MV-4-11 (cell line): ENCODE data around the gene ERGIC1.
"Not testable (repeated sequence)": the region's sequence is repeated elsewhere in the genome, so short reads cannot be mapped to it uniquely, and the experiment has no call there.

ENCODE experiments used
- DNase-seq: peaks from one replicate; lab custom pipeline; 2025; lab: John Stamatoyannopoulos, UW

Gene ERGIC1

DNA sequence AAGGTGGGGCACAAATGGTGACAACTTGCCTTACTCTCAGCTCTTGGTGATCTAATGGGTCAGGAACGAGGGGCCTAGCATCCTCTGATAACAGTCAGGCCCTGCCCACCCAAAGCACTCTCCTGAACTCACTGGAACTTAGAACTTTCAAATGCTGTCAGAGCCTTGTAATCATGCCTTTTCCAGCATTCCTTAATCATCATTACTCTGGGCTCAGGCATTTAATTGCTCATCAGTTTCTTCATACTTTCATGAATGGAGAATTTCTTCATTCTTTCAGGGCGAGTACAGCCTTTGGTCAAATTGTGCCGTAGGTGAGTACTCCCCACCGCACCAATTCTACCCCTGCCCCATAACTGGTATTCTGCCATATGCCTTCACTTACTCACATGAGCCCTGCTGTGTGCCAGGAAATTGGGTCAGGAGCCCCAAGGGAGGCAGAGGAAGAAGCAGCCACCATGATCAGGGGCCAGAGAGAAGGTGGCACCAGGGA is 32.8 kb upstream of the ERGIC1 start:
- no peak for DNase-seq

DNA sequence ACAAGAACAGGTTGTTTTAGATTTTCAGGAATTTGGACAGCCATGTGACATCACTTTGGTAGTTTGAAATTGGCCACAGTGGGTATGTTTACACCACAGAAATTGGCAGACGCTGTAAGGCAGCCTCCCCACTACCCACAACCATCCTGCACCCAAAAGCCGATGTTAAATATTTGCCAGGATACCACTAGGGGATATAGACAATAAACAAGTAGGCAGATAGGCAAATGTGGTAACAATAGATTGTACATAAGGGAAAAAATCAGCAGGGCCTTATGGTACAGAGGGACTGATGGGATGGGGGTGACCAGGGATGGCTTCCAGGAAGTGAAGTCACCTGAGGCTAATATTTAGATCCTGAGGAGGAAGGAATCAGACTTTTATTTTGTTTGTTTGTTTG is 31.9 kb upstream of the ERGIC1 start:
- DNase-seq, result no peak

DNA sequence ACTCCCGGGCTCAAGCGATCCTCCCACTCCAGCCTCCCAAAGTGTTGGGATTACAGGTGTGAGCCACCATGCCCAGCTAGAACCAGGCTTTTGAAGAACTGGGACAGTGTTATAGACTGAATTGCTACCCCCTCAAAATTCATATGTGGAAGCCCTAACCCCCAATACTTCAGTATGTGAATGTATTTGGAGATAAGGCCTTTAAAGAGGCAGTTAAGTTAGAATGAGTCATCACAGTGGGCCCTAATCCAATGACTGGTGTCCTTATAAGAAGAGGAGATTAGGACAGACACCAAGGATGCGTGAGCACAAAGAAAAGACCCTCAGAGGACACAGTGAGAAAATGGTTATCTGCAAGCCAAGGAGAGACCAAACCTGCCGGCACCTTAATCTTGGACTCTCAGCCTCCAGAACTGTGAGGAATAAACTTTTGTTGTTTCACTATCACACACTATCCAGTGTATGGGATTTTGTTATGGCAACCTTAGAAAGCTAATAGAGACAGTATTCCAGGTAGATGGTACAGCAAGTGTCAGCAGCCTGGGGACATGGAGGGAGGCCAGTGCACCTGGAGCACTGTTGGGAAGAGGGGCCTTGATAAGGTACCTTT is 31.4 kb upstream of the ERGIC1 start:
- peak; percentile 13 for DNase-seq

- no peak for DNase-seq
Observed at GRCh38 chr5:172805018-172805683, 28.9 kb upstream of the ERGIC1 start.

- DNase-seq, result no peak
Observed at GRCh38 chr5:172805736-172806255, 28.3 kb upstream of the ERGIC1 start.

DNA sequence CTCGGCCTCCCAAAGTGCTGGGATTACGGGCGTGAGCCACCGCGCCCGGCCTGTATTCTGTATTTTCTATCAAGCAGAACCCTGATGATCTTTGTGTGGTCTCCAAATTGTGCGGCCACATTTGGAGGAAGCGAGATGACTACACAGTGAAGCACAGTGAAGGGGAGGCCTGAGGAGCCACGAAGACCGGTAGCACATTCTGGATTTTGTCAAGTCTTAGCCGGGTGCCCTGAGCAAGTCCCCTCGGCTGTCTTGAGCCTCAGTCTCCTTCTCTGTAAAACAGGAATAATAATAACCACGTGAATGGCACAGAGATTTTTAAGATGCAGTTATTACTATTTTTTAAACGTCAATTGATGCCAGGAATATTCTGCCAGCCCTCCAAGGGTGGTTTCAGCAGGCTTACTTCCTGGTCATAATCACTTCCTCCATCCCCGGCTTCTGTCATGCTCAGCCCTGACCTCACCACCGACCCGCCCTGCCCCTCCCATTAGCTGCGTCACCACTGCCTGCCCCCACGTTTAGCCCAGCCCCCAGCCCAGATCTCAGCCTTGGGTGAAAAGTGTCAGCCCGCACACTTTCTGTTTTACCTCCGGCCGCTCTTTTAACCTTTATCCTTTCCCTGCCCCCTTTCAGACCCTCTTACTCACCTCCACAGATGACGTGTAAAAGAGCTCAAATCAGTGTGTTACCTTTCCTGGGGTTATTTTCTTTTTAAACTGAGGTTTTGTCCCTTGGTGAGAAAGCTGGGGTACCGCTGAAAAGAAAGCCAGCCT is 27.0 kb upstream of the ERGIC1 start:
- DNase-seq, result peak; percentile 80

DNA sequence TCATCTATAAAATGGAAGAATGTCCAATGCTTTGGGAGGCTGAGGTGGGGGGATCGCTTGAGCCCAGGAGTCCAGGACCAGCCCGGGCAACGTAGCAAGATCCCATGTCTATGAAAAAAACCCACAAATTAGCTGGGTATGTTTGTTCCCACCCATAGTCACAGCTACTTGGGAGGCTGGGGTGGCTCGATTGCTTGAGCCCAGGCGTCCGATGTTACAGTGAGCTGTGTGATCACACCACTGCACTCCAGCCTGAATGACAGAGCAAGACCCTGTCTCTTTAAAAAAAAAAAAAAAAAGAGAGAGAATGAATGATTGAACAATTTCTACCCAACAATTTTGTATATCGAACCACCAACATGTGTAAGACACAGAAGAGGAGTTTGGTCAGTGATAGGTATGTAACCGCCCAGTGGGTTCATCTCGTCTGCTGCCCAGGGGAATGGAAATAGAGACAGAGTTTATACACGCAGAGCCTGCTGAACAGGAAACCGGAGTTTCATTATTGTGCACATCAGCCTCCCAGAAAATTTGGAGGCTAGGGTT is 26.2 kb upstream of the ERGIC1 start:
- no peak for DNase-seq

DNA sequence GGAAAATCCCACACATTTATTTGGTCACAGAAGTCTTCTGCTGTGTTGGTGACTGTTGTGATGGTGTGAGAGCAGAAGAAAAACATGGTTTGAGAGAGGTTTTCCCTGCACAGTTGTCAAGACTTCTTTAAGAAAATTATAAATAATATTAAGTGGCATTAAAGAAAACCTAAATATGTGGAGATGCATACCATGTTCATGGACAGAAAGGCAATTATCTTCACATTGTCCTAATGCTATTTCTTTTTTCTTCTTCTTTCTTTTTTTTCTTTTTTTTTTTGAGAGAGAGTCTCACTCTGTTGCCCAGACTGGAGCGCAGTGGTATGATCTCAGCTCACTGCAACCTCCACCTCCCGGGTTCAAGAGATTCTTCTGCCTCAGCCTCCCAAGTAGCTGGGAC is 24.3 kb upstream of the ERGIC1 start:
- no peak for DNase-seq

GRCh38 chr5:172810996-172811395 is 23.1 kb upstream of the ERGIC1 start:
- DNase-seq, result not testable (repeated sequence)

DNA sequence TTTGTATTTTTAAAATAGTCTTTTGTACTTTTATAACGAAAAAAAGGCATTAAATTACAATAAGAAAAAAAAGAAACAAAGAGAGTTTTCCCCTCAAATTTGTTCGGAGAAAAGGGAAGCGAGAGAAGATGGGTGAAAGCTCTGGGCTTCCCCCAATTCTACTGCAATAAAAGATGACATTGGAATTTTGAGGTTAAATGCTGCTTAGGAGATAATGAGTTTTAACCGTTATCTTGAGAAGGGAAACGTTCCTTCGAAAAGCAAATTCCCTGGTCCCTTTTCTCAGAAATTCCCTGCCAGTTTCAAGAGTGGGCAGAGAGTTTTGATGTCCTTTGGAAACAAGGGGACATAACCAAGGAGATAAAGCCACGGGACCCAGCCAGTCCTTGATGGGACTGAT is 18.4 kb upstream of the ERGIC1 start:
- peak; percentile 41 for DNase-seq

GRCh38 chr5:172816925-172817562 is 17.0 kb upstream of the ERGIC1 start:
- no peak for DNase-seq

GRCh38 chr5:172817664-172818063 is 16.4 kb upstream of the ERGIC1 start:
- DNase-seq, result no peak

DNA sequence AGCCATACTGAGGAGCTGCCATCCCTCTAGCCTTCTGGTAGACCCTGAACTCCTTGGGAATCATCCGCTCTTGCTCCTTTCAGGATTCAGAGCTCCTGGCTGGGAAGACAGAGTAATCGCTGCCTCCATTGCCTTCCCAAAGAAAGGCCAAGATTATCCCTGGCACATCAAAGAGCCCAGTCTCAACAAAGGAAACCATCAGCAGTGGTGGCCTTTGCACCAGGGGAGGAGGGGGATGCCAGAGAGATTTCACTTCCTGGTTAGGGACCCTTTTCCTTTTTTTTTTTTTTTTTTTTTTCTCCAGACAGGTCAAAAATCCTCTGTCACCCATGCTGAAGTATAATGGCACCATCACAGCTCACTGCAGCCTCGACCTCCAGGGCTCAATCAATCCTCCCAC is 16.0 kb upstream of the ERGIC1 start:
- no peak for DNase-seq

GRCh38 chr5:172819569-172819968 is 14.5 kb upstream of the ERGIC1 start:
- no peak for DNase-seq

- DNase-seq, result no peak
Observed at GRCh38 chr5:172820046-172820767, 13.8 kb upstream of the ERGIC1 start.

GRCh38 chr5:172821340-172821985 is 12.6 kb upstream of the ERGIC1 start:
- no peak for DNase-seq

DNA sequence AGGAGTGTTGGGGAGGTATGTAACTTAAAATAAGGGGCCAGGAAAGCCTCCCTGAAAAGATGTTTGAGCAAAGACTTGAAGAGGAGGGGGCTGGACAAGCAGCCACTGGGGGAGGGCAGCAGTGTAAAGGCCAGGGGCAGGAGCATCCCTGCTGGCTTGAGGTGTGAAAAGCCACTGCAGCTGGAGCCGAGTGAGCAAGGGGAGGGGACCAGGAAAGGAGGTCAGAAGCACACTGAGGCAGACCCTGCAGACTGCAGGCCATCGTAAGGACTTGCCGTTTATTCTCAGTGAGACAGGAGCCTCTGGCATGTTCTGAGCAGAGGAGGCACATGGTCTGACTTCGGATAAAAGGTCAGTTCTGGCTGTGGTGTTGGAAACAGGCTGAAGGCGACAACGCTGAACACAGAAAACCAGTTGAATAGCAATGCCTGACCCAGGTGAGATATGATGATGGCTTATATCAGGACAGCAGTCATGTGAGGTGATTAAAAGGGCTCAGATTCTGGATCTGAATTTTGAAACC is 10.2 kb upstream of the ERGIC1 start:
- DNase-seq, result no peak

DNA sequence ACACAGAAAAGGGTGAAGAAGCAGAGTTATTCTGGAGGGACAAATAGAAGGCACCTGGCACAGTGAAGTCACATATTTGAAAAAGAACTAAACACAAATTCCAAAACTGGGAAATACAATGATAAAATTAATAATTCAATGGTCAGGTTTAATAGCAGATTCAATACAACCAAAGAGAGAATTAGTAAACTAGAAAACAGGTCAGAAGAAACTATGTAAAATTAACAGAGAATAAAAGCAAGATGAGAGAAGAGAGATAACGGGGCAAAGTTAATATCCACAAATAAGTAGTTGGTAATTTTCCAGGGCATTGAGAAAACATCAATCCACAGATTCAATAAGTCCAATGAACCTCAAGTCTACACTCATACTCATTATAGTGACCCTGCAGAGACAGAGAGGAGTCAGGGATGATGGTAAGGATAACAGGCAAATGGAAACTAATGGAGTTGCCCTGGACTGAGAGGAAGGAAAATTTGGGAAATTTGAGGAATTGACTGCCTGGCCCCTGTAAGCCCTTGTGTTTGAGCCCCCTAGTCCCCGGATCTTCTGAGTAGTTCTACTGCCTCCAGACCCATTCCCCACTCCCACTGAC is 8.3 kb upstream of the ERGIC1 start:
- DNase-seq, result no peak

GRCh38 chr5:172827841-172828240 is 6.2 kb upstream of the ERGIC1 start:
- DNase-seq, result no peak

DNA sequence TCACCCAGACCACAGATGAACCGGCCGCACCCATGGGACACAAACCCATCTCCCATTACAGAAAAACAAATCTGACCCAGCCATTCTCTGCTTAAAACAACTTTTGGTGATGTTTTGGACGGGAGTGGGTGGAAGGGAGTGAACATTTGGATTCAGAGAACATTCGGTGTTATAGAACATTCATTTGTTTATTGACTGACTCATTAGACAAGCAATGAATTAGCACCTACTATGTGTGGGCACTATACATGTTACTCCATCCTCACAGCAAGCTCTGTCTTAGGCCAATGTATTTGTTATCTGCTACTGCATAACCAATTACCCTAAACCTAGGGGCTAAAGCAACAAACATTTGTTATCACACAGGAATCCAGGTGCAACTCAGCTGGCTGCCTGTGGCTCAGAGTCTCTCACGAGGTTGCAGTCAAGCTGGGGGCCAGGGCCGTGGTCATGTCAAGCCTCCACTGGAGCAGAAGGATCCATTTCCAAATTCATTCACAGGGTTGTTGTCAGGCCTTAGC is 5.1 kb upstream of the ERGIC1 start:
- DNase-seq, result no peak
